Activated naive CD8-positive, alpha-beta T cell treated with anti-CD3 and anti-CD28 coated beads, Interleukin-2, amount 10 ng/mL, durations not matched to agents 7 days and 5 days (primary cell): ENCODE measurements around the gene GRIP1. TPM values are rescaled to one million over a fixed set of nuclear protein-coding genes. Genes with fewer than 3 reads are reported as not detected.

Source experiments
- ATAC-seq: fragments of 150-1000 bp; cut with Tn5 transposase; one replicate; pipeline ENCODE4 v1.10.0; 2021; ENCODE audit warnings: low read depth, moderate library complexity
- POLR2A ChIA-PET: fragments of 350-600 bp; sonication (Branson Sonifier 250); formaldehyde crosslinking; loops from one replicate; lab custom pipeline; 2021; ENCODE audit warnings: antibody characterized with exemption; lab: Charles Lee
- DNase-seq: peaks from one replicate; pipeline ENCODE4 v3.0.0; 2021
- H3K27ac Mint-ChIP-seq: one replicate; pipeline ENCODE4 v1.8.0; 2022; ENCODE audit warnings: mild to moderate bottlenecking, mixed read lengths
- H3K27me3 Mint-ChIP-seq: one replicate; pipeline ENCODE4 v1.8.0; 2022; ENCODE audit warnings: mild to moderate bottlenecking, moderate library complexity, mixed read lengths
- H3K36me3 Mint-ChIP-seq: one replicate; pipeline ENCODE4 v1.8.0; 2021; ENCODE audit warnings: mild to moderate bottlenecking, mixed read lengths
- H3K4me1 Mint-ChIP-seq: one replicate; pipeline ENCODE4 v1.8.0; 2021; ENCODE audit warnings: mixed read lengths
- H3K4me3 Mint-ChIP-seq: one replicate; pipeline ENCODE4 v1.8.0; 2022; ENCODE audit warnings: mild to moderate bottlenecking, moderate library complexity, mixed read lengths
- H3K9me3 Mint-ChIP-seq: one replicate; pipeline ENCODE4 v1.8.0; 2021; ENCODE audit warnings: mixed read lengths
- total RNA-seq, 2 experiments: library from RNA; stranded (reverse); gene quantifications; one replicate each; pipeline ENCODE4 v1.2.3, GENCODE V29; 2021

Gene GRIP1
- total RNA-seq, 2 experiments from 2014 or later, result 0.34 to 1.8 TPM

DNA sequence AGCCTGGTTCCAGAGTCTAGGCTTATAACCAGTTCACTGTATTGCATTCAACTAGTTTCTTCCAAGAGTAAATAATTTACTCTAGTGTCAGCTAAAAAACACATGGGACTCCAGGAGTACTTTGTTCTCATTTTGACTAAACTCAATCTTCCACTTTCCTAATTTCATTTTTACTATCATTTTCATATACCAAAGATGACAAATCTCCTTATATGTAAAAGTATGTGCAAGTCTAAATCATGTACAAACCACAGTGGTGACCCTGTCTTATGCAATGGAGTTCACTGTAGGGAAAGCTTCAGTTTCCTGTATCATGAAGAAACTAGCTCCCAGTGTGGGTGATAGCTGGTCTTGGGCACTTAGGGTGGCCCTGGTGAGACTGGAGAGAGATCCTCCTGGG lies 225.0 kb downstream of the GRIP1 start:
- Mint-ChIP-seq H3K4me1 (peaks cover 1% of the 10 kb centered on the region), H3K27me3 (peaks cover 2% of the 10 kb centered on the region), H3K9me3 (no peaks in the 10 kb centered on the region), H3K4me3 (no peak overlapping the region), H3K27ac (no peak overlapping the region), H3K36me3 (no peaks in the 10 kb centered on the region)
- DNase-seq, result no peak
- POLR2A ChIA-PET, result no interaction called here
- no peak for ATAC-seq

DNA sequence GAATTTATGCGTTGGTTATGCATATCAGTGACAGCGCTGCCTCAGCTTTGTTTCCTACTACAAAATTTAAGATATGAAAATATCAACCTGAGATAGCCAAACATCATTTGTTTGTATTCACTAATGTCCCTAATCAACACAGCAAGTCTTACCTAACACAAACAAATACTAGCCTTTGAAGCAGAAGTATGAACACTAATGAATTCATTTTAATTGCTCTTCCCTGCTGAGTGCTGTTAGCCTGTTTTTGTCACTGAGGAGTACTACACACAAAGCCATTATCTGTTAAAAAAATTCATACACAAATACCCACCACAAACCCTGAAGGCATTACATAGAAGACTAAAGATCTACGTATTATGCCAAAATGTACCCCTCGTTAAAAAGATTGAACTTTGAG lies 225.8 kb downstream of the GRIP1 start:
- H3K4me3 Mint-ChIP-seq, result no peak overlapping the region
- DNase-seq, result no peak
- H3K36me3 Mint-ChIP-seq, result no peaks in the 10 kb centered on the region
- ATAC-seq, result no peak
- H3K27ac Mint-ChIP-seq, result no peak overlapping the region
- peaks cover 2% of the 10 kb centered on the region for H3K27me3 Mint-ChIP-seq
- POLR2A ChIA-PET, result no interaction called here
- H3K4me1 Mint-ChIP-seq, result peaks cover 1% of the 10 kb centered on the region
- no peaks in the 10 kb centered on the region for H3K9me3 Mint-ChIP-seq

DNA sequence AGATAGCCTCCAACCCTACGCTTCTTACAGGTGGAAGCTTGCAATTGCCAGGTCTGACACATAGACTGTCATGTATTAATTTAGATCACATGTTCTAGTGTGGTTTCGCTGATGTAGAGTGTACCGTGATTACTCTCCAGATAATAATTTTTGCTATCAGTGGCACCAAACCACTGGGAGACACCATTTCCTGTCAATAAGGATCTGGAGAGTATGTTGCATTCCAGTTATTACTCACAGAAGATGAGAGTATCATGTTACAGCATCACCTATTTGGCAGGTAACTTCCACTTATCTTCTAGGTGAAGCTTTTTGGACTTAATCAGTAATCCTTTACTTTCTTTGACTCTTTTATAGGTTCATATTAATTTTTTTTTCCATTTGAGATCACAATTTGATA lies 229.3 kb downstream of the GRIP1 start:
- Mint-ChIP-seq H3K27me3 (no peaks in the 10 kb centered on the region), H3K4me1 (peaks cover 1% of the 10 kb centered on the region), H3K36me3 (no peaks in the 10 kb centered on the region), H3K4me3 (no peak overlapping the region), H3K27ac (no peak overlapping the region), H3K9me3 (no peaks in the 10 kb centered on the region)
- DNase-seq, result no peak
- POLR2A ChIA-PET, result no interaction called here
- ATAC-seq, result no peak

DNA sequence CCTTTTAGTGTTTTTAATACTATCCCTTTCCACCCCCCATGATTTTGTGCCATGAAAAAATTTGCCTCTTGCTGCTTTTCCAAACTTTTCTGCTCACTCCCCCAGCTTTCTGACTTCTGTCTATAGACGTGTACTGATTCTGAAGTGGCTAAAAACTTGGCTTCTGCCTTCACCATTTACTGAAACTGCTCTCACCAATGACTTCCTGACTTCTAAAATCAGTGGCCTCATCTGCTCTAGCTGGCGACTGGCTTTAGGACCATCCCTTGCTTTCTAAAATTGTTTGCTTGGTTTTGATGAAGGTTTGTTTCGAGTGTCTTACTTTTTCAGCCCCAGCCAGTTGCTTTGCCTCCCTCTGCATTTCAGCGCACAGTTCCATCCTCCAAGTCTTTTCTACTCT lies 231.2 kb downstream of the GRIP1 start:
- no peaks in the 10 kb centered on the region for H3K27me3 Mint-ChIP-seq
- DNase-seq (no peak), ATAC-seq (no peak)
- H3K27ac Mint-ChIP-seq, result no peak overlapping the region
- no peak overlapping the region for H3K4me3 Mint-ChIP-seq
- H3K9me3 Mint-ChIP-seq, result no peaks in the 10 kb centered on the region
- H3K4me1 Mint-ChIP-seq, result no peaks in the 10 kb centered on the region
- no peaks in the 10 kb centered on the region for H3K36me3 Mint-ChIP-seq
- POLR2A ChIA-PET, result no interaction called here

DNA sequence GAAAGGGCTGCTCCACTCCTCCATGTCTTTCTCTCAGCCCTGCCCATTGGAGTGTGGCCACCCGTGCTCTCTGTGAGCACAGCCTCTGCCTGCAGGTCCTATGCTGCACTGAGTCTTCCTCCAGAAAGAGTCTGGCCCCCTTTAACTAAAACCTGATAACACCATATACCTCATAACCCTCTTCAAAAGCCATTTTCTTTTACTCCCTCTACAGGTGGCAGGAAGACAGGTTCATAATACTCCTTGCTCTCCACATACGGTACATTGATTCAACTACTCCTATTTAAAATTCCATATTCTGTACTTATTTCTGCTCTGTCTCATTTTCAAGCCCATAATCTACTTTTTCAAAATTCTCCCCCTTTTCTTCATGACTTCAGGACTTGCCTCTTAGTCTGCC lies 232.6 kb downstream of the GRIP1 start:
- ATAC-seq, result no peak
- Mint-ChIP-seq H3K27me3 (no peaks in the 10 kb centered on the region), H3K4me3 (no peak overlapping the region), H3K9me3 (no peaks in the 10 kb centered on the region), H3K4me1 (no peaks in the 10 kb centered on the region), H3K27ac (no peak overlapping the region), H3K36me3 (no peaks in the 10 kb centered on the region)
- no peak for DNase-seq
- POLR2A ChIA-PET, result no interaction called here

DNA sequence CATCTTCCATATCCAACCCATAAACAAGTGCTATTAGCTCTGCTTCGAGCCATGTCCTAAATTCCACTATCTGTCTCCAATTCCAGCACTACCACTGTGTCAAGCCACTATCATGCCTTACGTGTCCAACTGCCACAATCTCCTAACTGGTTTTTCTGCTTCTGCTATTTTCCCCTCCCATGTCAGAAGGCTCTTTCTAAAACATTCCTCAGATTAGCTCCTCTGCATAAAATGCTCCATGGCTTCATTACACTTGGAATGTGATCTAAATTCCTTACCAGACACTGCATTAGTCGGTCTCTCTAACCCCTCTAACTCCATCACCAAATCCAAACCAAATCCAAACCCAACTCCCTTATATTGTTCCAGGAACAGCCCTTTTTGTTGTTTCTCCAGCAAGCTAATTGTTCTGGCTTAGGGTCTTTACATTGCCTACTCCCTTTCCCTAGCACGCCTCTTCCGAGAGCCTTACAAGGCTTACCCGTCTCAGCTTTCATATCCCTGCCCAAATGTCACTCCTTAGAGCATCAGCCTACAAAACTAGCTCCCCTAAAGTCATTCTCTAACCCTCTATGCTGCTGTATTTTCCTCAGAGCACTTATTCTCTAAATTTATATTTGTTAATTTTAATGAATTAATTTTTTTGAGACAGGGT lies 236.8 kb downstream of the GRIP1 start:
- DNase-seq, result no peak
- H3K4me3 Mint-ChIP-seq, result no peak overlapping the region
- H3K27ac Mint-ChIP-seq, result no peak overlapping the region
- no peaks in the 10 kb centered on the region for H3K9me3 Mint-ChIP-seq
- no peak for ATAC-seq
- no peaks in the 10 kb centered on the region for H3K36me3 Mint-ChIP-seq
- no peaks in the 10 kb centered on the region for H3K27me3 Mint-ChIP-seq
- POLR2A ChIA-PET, result no interaction called here
- no peaks in the 10 kb centered on the region for H3K4me1 Mint-ChIP-seq

DNA sequence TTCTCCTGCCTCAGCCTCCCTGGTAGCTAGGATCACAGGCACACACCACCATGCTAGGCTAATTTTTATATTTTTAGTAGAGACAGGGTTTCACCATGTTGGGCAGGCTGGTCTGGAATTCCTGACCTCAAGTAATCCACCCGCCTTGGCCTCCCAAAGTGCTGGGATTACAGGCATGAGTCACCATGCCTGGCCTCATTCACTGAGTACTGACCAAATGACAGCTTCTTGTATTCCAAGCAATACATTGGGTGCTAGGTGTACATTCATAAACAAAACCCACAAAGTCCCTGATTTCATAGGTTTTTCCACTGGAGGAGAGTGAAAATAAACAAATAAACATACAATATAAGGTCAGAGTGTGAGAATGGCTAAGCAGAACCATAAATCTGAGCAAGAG lies 240.3 kb downstream of the GRIP1 start:
- no peaks in the 10 kb centered on the region for H3K36me3 Mint-ChIP-seq
- no peaks in the 10 kb centered on the region for H3K27me3 Mint-ChIP-seq
- POLR2A ChIA-PET, result no interaction called here
- ATAC-seq (no peak), DNase-seq (no peak)
- no peaks in the 10 kb centered on the region for H3K9me3 Mint-ChIP-seq
- H3K27ac Mint-ChIP-seq, result no peak overlapping the region
- no peaks in the 10 kb centered on the region for H3K4me1 Mint-ChIP-seq
- H3K4me3 Mint-ChIP-seq, result no peak overlapping the region

DNA sequence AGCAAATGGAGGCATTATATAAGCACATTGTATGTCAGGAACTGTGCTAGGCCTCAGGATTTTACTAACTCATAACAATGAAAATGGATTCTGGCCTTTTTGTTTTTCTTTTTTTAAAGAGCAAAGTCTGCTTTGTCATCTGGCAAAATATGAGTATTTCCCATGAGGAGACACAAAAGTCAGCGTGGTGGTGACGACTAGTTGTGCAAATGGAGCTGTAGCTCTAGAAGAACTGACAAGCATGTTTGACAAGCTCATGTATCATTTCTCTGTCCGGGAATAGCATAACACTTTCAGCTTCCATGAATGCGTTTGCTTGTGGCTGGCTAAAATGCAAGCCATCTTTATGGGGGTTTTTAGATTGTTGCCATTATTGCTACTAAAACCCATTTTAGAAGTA lies 248.8 kb downstream of the GRIP1 start:
- no peaks in the 10 kb centered on the region for H3K4me1 Mint-ChIP-seq
- DNase-seq, result no peak
- no peak overlapping the region for H3K27ac Mint-ChIP-seq
- no peaks in the 10 kb centered on the region for H3K9me3 Mint-ChIP-seq
- ATAC-seq, result no peak
- no peak overlapping the region for H3K4me3 Mint-ChIP-seq
- no peaks in the 10 kb centered on the region for H3K36me3 Mint-ChIP-seq
- H3K27me3 Mint-ChIP-seq, result peaks cover 12% of the 10 kb centered on the region
- POLR2A ChIA-PET, result no interaction called here

DNA sequence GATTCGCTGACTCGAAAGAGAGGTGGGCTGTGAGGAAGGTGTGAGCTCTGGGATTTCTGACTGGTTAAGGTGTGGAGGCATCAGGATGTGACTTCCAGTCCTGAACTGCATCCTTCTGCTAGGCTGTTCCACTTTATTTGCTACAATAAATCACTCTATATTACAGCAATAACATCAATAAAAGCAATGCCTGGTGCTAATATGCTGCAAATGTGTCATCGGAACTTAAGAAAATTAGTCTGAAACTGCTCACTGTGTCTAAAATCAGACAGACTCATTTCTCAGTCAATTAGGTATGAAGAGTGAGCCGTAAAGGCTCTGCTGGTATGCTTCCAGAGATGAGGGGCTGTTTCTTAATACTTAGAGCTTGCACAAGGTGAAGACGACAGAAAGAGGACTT lies 250.0 kb downstream of the GRIP1 start:
- Mint-ChIP-seq H3K4me1 (no peaks in the 10 kb centered on the region), H3K27ac (no peak overlapping the region), H3K27me3 (peaks cover 12% of the 10 kb centered on the region), H3K4me3 (no peak overlapping the region), H3K36me3 (no peaks in the 10 kb centered on the region), H3K9me3 (no peaks in the 10 kb centered on the region)
- POLR2A ChIA-PET, result no interaction called here
- DNase-seq, result no peak
- ATAC-seq, result no peak

DNA sequence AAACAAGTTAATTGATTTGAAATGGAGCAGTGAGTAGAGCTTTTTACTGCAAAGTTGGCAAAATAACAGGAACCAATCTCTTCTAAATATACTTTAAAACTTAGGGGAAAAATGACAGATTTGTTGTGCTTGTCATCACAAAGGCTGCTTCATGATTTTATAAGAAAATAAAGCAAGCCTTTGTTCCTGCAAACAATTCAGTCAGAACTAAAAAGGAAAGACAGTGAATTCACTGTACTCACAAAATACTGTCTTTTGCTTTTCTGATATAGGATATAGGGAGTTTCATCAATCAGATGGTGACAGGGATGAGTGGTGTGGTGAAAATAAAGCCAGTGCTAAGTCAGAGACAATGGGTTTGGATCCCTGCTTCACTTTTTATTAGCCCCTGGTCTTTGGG lies 250.6 kb downstream of the GRIP1 start:
- H3K27me3 Mint-ChIP-seq, result peaks cover 17% of the 10 kb centered on the region
- H3K9me3 Mint-ChIP-seq, result no peaks in the 10 kb centered on the region

DNA sequence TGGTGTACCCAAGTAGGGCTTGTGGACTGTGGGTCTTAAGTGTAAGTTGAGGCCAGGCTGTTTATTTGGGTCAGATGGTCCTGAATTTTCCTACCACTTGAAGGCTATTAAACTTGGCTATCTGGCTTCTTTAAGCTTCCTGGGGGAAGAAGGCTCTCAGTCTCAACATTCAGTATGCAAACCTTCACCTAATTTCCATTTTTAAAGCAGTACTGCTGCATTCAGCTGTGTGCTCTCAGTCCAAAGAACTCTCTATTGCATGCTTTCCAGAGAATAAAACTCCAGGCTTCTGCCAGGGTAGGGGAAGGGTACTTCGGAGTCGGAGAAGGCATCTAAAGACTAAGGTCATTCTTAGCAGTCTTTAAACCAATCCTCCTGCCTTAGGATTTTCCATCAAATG lies 252.2 kb downstream of the GRIP1 start:
- ATAC-seq (no peak), DNase-seq (no peak)
- Mint-ChIP-seq H3K4me3 (no peak overlapping the region), H3K27me3 (peaks cover 17% of the 10 kb centered on the region), H3K9me3 (no peaks in the 10 kb centered on the region), H3K4me1 (no peaks in the 10 kb centered on the region), H3K27ac (no peak overlapping the region), H3K36me3 (no peaks in the 10 kb centered on the region)
- POLR2A ChIA-PET, result no interaction called here

More for the DNA sequence above, 250.6 kb downstream of the GRIP1 start:
- H3K27ac Mint-ChIP-seq, result no peak overlapping the region
- no peak overlapping the region for H3K4me3 Mint-ChIP-seq
- ATAC-seq (no peak), DNase-seq (no peak)
- no peaks in the 10 kb centered on the region for H3K4me1 Mint-ChIP-seq
- H3K36me3 Mint-ChIP-seq, result no peaks in the 10 kb centered on the region
- POLR2A ChIA-PET, result no interaction called here

DNA sequence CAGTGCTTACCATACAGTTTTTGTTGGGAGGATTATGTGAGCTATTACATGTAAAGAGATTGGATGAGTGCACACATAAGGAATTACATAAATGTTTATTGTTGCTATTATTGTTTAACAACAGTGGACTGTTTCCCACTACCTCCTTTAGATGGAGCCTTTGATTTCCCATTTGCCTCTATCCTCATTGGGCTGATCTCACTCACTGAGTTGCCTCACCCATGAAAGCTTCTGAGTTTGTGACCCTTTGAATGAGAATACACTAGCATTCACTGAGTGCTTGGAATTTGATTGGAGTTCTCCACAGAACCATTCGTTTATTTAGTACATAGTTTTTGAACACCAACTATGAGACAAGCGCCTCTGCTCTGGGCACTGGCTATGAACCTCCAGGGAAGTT lies 255.6 kb downstream of the GRIP1 start:
- POLR2A ChIA-PET, result no interaction called here
- H3K9me3 Mint-ChIP-seq, result no peaks in the 10 kb centered on the region

DNA sequence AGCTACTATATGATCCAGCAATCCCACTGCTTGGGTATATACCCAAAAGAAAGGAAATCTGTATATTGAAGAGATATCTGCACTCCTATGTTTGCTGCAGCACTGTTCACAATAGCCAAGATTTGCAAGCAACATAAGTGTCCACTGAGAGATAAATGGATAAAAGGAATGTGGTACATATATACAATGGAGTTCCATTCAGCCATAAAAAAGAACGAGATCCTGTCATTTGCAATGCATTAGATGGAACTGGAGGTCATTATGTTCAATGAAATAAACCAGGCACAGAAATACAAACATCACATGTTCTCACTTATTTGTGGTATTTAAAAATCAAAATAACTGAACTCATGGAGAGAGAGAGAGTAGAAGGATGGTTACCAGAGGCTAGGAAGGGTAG lies 260.0 kb downstream of the GRIP1 start:
- ATAC-seq (no peak), DNase-seq (no peak)
- Mint-ChIP-seq H3K27me3 (peaks cover 30% of the 10 kb centered on the region), H3K27ac (no peak overlapping the region), H3K4me1 (no peaks in the 10 kb centered on the region), H3K9me3 (no peaks in the 10 kb centered on the region), H3K4me3 (no peak overlapping the region), H3K36me3 (no peaks in the 10 kb centered on the region)
- POLR2A ChIA-PET, result no interaction called here

More for the DNA sequence above, 255.6 kb downstream of the GRIP1 start:
- no peak for ATAC-seq
- Mint-ChIP-seq H3K27ac (no peak overlapping the region), H3K27me3 (peaks cover 19% of the 10 kb centered on the region), H3K4me3 (no peak overlapping the region), H3K36me3 (no peaks in the 10 kb centered on the region), H3K4me1 (no peaks in the 10 kb centered on the region)
- no peak for DNase-seq

DNA sequence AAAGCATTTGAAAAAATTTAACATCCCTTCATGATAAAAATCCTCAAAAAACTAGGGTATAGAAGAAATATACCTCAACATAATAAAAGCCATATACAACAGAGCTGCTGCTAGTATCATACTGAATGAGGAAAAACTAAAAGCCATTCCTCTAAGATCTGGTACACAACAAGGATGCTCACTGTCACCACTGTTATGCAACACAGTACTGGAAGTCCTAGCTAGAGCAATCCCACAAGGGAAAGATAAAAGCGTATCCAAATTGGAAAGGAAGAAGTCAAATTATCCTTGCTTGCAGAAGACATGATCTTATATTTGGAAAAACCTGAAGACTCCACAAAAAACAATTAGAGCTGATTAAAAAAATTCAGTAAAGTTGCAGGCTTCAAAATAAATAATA lies 261.7 kb downstream of the GRIP1 start:
- no peaks in the 10 kb centered on the region for H3K4me1 Mint-ChIP-seq
- no peak for ATAC-seq
- DNase-seq, result no peak
- POLR2A ChIA-PET, result no interaction called here
- H3K9me3 Mint-ChIP-seq, result peaks cover 1% of the 10 kb centered on the region
- peaks cover 1% of the 10 kb centered on the region for H3K36me3 Mint-ChIP-seq
- no peak overlapping the region for H3K4me3 Mint-ChIP-seq
- peaks cover 29% of the 10 kb centered on the region for H3K27me3 Mint-ChIP-seq
- no peak overlapping the region for H3K27ac Mint-ChIP-seq
